Vagina (tissue), 2 donors: ENCODE results near the gene ENAH. TPM values are rescaled to one million over a fixed set of nuclear protein-coding genes. Genes with fewer than 3 reads are reported as not detected.

Experiments used
- DNase-seq, 2 donors: peaks; one replicate each; pipeline ENCODE4 v3.0.0-alpha.2; 2017; ENCODE audit errors: extremely low spot score in 2 of 2
- H3K27ac ChIP-seq: fragments of 200-600 bp; sonication (generic); one replicate; pipeline ENCODE4 v1.5.1; 2019
- H3K27me3 ChIP-seq: fragments of 200-600 bp; sonication (generic); one replicate; pipeline ENCODE4 v1.5.1; 2019
- H3K36me3 ChIP-seq, 2 donors: fragments of 200-600 bp; sonication (generic); one replicate each; pipeline ENCODE4 v1.5.1; 2017 to 2019
- H3K4me1 ChIP-seq: fragments of 200-600 bp; sonication (generic); one replicate; pipeline ENCODE4 v1.5.1; 2019
- H3K4me3 ChIP-seq, 2 donors: fragments of 200-600 bp; sonication (generic); 1 replicate in 1 of 2; 2 replicates in 1 of 2; pipeline ENCODE4 v1.5.1; 2016 to 2019
- H3K9me3 ChIP-seq: fragments of 200-600 bp; sonication (generic); one replicate; pipeline ENCODE4 v1.5.1; 2019
- POLR2A ChIP-seq, 2 donors: fragments of 450-650 bp; IDR thresholded peaks; one replicate each; pipeline ENCODE4 v1.6.1; 2017; ENCODE audit warnings: antibody characterized with exemption in 2 of 2, mild to moderate bottlenecking in 2 of 2, moderate library complexity in 2 of 2
- POLR2AphosphoS5 ChIP-seq, 2 donors: sonication (generic); formaldehyde crosslinking; IDR thresholded peaks; one replicate each; pipeline ENCODE4 v1.9.0; 2017; ENCODE audit warnings: antibody characterized with exemption in 2 of 2, mild to moderate bottlenecking in 2 of 2, low read depth in 1 of 2; ENCODE audit not compliant: insufficient read depth in 1 of 2
- intact Hi-C: fragments of 100-400 bp; cut with DNase I; formaldehyde crosslinking; loops from one replicate; pipeline ENCODE4 v1.15.1; 2023
- total RNA-seq: library from RNA; depleted of rRNA; stranded (reverse); fragments of >200 nt; gene quantifications from one replicate; pipeline ENCODE4 v1.2.3, GENCODE V29; 2016
- TF ChIP-seq, protein P1 (sequence below), 3 experiments: fragments of 450-650 bp in 2 of 3; fragments of 200-600 bp in 1 of 3; sonication (generic) in 1 of 3; IDR thresholded peaks; one replicate each; pipeline ENCODE4 v1.5.1; 2017 to 2019; ENCODE audit warnings: antibody characterized with exemption in 3 of 3, mild to moderate bottlenecking in 2 of 3, moderate library complexity in 2 of 3

ENAH gene
- total RNA-seq, 1 donor from 2014 or later = 62.4 TPM

DNA sequence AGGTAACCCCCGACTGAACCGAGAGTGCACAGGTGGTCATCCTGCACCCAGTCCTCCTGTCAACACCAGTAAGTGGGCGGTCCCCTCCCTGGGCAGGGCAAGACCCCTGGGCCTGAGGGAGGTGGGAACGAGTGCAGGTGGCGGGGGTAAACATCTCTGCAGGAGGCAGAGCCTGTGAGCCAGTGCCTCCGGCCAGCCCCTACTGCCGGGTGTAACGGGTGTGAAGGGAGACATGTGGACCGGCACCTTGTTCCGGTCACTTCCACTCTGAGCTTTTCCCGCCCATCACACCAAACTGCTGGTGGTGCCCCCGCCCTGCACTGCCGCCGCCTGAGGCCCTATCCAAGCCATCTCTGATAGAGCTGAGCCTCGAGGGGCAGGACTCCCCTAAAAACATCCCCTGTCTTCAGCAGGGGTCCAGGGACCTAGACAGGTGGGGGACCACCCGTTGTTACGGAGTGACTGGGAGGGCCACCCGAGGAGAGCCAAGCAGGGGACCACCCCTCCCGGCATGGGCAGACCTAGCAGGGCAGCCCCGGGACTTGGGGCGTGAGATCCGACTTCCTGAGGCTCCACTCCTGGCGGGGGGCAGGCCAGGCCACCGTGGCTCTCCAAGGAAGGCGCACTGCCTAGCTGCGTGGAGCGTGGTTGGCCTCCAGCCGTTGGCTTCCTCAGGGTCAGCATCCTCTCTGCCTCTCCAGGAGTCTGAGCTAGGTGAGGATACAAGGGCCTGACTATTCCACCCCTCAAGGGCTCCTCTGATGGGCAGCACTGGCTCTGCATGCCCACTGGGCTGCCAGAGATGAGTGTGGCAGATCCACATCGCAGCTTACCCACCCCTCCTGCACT lies 181.2 kb downstream of the ENAH start:
- DNase-seq = peak; percentile 79 to 81
- H3K4me1 ChIP-seq = peaks cover 12% of the 10 kb centered on the region
- H3K27ac ChIP-seq = no peak overlapping the region
- H3K36me3 ChIP-seq = no peaks in the 10 kb centered on the region
- H3K4me3 ChIP-seq = no peak overlapping the region
- intact Hi-C loops = loop anchor here (10.0 kb wide), 1 partner anchor 373 kb away; no protein-coding TSS in a partner anchor
- TF ChIP-seq POLR2AphosphoS5 (IDR thresholded peaks at IDR 0.05; ENCODE audit: insufficient read depth in 1 of 2, low read depth in 1 of 2) (no peak), POLR2A (IDR thresholded peaks at IDR 0.05) (no peak)
- TF ChIP-seq, protein P1, sequence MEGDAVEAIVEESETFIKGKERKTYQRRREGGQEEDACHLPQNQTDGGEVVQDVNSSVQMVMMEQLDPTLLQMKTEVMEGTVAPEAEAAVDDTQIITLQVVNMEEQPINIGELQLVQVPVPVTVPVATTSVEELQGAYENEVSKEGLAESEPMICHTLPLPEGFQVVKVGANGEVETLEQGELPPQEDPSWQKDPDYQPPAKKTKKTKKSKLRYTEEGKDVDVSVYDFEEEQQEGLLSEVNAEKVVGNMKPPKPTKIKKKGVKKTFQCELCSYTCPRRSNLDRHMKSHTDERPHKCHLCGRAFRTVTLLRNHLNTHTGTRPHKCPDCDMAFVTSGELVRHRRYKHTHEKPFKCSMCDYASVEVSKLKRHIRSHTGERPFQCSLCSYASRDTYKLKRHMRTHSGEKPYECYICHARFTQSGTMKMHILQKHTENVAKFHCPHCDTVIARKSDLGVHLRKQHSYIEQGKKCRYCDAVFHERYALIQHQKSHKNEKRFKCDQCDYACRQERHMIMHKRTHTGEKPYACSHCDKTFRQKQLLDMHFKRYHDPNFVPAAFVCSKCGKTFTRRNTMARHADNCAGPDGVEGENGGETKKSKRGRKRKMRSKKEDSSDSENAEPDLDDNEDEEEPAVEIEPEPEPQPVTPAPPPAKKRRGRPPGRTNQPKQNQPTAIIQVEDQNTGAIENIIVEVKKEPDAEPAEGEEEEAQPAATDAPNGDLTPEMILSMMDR (IDR thresholded peaks at IDR 0.05) = no peak
- H3K27me3 ChIP-seq = no peaks in the 10 kb centered on the region
- no peaks in the 10 kb centered on the region for H3K9me3 ChIP-seq

DNA sequence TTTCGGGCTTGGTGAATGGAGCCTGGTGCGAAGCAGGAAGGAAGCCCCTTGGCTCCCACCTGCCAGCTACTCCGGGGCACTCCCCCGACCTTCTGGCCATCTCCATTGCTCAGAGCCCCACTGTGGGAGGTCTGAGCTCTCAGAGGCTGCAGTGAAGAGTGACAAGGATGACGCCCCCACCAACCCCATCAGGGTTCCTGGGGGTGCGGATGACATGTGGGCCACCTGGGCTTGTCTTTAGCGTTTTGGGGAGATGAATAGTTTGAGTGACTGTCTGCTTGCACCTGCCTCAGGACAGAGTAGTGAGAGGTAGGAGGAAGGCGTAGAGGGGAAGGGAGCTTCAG lies 181.8 kb downstream of the ENAH start:
- intact Hi-C loops = loop anchor here (10.0 kb wide), 1 partner anchor 374 kb away; no protein-coding TSS in a partner anchor
- no peak for TF ChIP-seq POLR2A (IDR thresholded peaks at IDR 0.05)
- TF ChIP-seq, protein P1 (IDR thresholded peaks at IDR 0.05) = no peak
- Histone ChIP-seq H3K36me3 (no peaks in the 10 kb centered on the region), H3K27me3 (no peaks in the 10 kb centered on the region), H3K4me3 (no peak overlapping the region), H3K4me1 (peaks cover 12% of the 10 kb centered on the region), H3K9me3 (no peaks in the 10 kb centered on the region), H3K27ac (no peak overlapping the region)
- DNase-seq = peak in 1 of 2 donors; percentile 90

DNA sequence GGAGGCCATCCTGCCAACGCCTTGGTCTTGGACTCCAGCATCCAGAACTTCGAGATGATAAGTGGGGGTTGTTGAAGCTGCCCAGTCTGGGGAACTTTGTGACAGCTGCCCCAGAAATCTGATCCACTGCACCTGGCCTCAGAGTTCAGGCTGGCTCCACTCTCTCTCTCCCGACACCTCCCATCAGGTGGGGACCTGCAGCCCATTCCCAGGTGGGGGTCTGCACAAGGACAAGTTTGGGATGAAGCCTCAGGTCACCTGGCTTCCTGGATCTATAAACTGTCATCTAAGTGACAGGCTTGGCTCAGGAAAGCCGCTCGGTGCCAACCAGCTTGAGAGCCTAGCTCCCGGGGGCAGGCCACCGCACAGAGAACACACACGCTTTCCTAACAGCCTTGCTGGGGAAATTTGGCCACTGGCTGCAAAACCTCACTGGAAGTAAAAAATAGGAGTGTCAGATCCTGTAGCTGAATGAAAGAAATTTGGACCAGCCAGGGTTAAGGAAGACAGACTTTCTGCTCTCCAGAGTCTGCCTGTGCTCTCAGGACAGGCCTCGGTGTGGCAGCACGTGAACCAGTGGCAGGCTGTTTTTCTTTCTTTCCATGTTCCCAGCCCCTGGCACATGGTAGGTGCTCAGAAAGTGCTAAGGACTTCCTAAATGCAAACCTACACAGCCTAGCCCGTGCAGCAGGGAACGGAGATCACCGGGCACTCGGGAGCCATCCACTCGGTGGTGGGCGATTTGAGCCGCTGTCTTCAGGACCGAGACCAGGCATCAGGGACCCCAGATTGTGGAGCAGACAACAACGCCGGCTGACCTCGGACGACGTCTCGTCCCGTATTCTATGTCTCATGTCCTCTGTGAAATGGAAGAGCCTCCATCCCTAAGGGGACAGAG lies 182.5 kb downstream of the ENAH start:
- Histone ChIP-seq H3K9me3 (no peaks in the 10 kb centered on the region), H3K27ac (no peak overlapping the region), H3K36me3 (no peaks in the 10 kb centered on the region), H3K4me3 (no peak overlapping the region), H3K27me3 (no peaks in the 10 kb centered on the region), H3K4me1 (peaks cover 12% of the 10 kb centered on the region)
- intact Hi-C loops = loop anchor here (10.0 kb wide), 1 partner anchor 374 kb away; no protein-coding TSS in a partner anchor
- TF ChIP-seq, protein P1 (IDR thresholded peaks at IDR 0.05) = no peak
- TF ChIP-seq POLR2AphosphoS5 (IDR thresholded peaks at IDR 0.05; ENCODE audit: insufficient read depth in 1 of 2, low read depth in 1 of 2) = no peak
- no peak for TF ChIP-seq POLR2A (IDR thresholded peaks at IDR 0.05)
- peak in 1 of 2 donors; percentile 83 for DNase-seq

DNA sequence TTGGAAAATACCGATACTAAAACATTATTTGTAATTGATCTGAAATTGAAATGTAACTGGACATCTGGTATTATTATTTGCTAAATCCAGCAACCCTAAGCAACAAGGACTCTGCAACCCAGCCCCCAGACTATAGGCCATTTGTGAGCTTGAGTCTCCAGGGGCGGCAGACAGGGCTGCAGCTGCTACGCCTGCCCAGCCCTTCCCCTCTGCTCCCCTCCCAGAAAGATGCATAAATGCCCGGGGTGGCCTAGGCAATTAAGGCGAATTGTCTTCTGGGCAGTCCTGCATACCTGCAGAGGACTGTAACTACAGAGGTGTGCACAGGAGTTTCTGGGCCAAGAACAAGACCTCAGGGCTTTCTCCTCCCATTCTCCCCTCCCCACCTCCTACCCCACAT lies 183.9 kb downstream of the ENAH start:
- Histone ChIP-seq H3K36me3 (no peaks in the 10 kb centered on the region), H3K27ac (no peak overlapping the region), H3K4me1 (peaks cover 12% of the 10 kb centered on the region), H3K9me3 (no peaks in the 10 kb centered on the region), H3K4me3 (no peak overlapping the region), H3K27me3 (no peaks in the 10 kb centered on the region)
- TF ChIP-seq, protein P1 (IDR thresholded peaks at IDR 0.05) = no peak
- no peak for TF ChIP-seq POLR2AphosphoS5 (IDR thresholded peaks at IDR 0.05; ENCODE audit: insufficient read depth in 1 of 2, low read depth in 1 of 2)
- TF ChIP-seq POLR2A (IDR thresholded peaks at IDR 0.05) = no peak
- no peak for DNase-seq
- intact Hi-C loops = no loop called here
